ENCODE results near the gene C5orf63.

DNA sequence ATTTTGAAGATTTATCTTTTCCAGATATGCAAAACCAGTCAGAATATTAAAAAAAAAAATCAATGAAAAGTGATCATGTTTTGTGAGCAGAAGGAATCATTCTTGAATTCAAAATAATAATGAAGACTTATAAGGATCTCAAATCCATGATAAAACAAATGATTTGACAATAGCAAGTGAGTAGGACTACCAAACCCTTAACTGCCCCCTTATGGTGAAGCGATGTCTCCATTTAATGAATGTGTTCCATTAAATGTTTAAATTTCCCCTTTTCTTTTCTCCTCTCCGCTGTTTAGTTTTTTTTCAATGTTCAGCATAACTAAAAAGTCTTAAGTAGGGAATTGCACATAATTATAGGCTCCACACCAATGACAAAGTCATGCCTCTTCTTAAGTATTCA is 30.7 kb downstream of the C5orf63 start:
- TF ChIP-seq, protein P1, sequence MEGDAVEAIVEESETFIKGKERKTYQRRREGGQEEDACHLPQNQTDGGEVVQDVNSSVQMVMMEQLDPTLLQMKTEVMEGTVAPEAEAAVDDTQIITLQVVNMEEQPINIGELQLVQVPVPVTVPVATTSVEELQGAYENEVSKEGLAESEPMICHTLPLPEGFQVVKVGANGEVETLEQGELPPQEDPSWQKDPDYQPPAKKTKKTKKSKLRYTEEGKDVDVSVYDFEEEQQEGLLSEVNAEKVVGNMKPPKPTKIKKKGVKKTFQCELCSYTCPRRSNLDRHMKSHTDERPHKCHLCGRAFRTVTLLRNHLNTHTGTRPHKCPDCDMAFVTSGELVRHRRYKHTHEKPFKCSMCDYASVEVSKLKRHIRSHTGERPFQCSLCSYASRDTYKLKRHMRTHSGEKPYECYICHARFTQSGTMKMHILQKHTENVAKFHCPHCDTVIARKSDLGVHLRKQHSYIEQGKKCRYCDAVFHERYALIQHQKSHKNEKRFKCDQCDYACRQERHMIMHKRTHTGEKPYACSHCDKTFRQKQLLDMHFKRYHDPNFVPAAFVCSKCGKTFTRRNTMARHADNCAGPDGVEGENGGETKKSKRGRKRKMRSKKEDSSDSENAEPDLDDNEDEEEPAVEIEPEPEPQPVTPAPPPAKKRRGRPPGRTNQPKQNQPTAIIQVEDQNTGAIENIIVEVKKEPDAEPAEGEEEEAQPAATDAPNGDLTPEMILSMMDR (IDR thresholded peaks at IDR 0.05; ENCODE audit: control extremely low read depth in 1 of 3, insufficient read depth in 1 of 3, low read depth in 1 of 3, low read length in 3 of 3) = peak in 1 of 3 experiments; percentile 36; a peak in 1 of 4 replicates
- TF ChIP-seq EGR1 (IDR thresholded peaks at IDR 0.05; ENCODE audit: borderline replicate concordance, low read depth, low read length) (no peak), CEBPB (IDR thresholded peaks at IDR 0.05; ENCODE audit: low read depth, low read length) (no peak), SIRT6 (IDR thresholded peaks at IDR 0.05; ENCODE audit: low read length) (no peak), JUND (IDR thresholded peaks at IDR 0.05; ENCODE audit: low read length) (no peak), RFX5 (IDR thresholded peaks at IDR 0.05; ENCODE audit: borderline replicate concordance, low read depth, low read length) (no peak), CBX5 (IDR thresholded peaks at IDR 0.05; ENCODE audit: low read depth, low read length) (no peak), SRF (IDR thresholded peaks at IDR 0.05; ENCODE audit: low read depth, low read length) (no peak), RBBP5 (IDR thresholded peaks at IDR 0.05; ENCODE audit: borderline replicate concordance, low read depth, low read length) (no peak), HDAC2 (IDR thresholded peaks at IDR 0.05; ENCODE audit: borderline replicate concordance in 1 of 2, low read depth in 2 of 2, low read length in 2 of 2) (no peak), RAD21 (IDR thresholded peaks at IDR 0.05 in 1 of 2, conservative IDR thresholded peaks at IDR 0.05 in 1 of 2; ENCODE audit: low read depth in 2 of 2, low read length in 2 of 2) (peak; percentile 38 to 54), SP1 (IDR thresholded peaks at IDR 0.05; ENCODE audit: low read depth, low read length) (no peak), POLR2A (IDR thresholded peaks at IDR 0.05; ENCODE audit: control extremely low read depth in 1 of 2, low read depth in 2 of 2, low read length in 2 of 2) (no peak)
- TF ChIP-seq, protein P2, sequence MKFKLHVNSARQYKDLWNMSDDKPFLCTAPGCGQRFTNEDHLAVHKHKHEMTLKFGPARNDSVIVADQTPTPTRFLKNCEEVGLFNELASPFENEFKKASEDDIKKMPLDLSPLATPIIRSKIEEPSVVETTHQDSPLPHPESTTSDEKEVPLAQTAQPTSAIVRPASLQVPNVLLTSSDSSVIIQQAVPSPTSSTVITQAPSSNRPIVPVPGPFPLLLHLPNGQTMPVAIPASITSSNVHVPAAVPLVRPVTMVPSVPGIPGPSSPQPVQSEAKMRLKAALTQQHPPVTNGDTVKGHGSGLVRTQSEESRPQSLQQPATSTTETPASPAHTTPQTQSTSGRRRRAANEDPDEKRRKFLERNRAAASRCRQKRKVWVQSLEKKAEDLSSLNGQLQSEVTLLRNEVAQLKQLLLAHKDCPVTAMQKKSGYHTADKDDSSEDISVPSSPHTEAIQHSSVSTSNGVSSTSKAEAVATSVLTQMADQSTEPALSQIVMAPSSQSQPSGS (IDR thresholded peaks at IDR 0.05; ENCODE audit: low read length) = no peak

All from H1 (cell line).